HG02588 (cell line): ENCODE results near the gene SLC2A11.
A peak's percentile ranks its signal among the peaks of the same experiment; 100 is the strongest.

Source experiments
- ATAC-seq: cut with Tn5 transposase; IDR thresholded peaks from one replicate; pipeline ENCODE4 v1.9.1; 2021; ENCODE audit warnings: mild to moderate bottlenecking, moderate library complexity; ENCODE audit not compliant: unreplicated experiment

The SLC2A11 gene

GRCh38 chr22:23857606-23858483 is at the start of gene SLC2A11:
TSS of gene SLC2A11 (plus strand) at chr22:23857875. CDS start at chr22:23858000, 125 bp downstream.
- peak; percentile 92 for ATAC-seq

- ATAC-seq, result no peak
Observed at GRCh38 chr22:23812378-23812777, 45.3 kb upstream of the SLC2A11 start.

GRCh38 chr22:23815541-23816155 is 42.0 kb upstream of the SLC2A11 start:
- ATAC-seq, result no peak

GRCh38 chr22:23816156-23816976 is 41.3 kb upstream of the SLC2A11 start:
- ATAC-seq, result no peak

GRCh38 chr22:23817146-23817545 is 40.5 kb upstream of the SLC2A11 start:
- ATAC-seq, result no peak

- no peak for ATAC-seq
Observed at GRCh38 chr22:23818541-23818940, 39.1 kb upstream of the SLC2A11 start.

GRCh38 chr22:23820748-23821211 is 36.9 kb upstream of the SLC2A11 start:
- ATAC-seq, result no peak

- no peak for ATAC-seq
Observed at GRCh38 chr22:23822101-23822671, 35.5 kb upstream of the SLC2A11 start.

- ATAC-seq, result no peak
Observed at GRCh38 chr22:23823331-23823791, 34.3 kb upstream of the SLC2A11 start.

- no peak for ATAC-seq
Observed at GRCh38 chr22:23824476-23825245, 33.0 kb upstream of the SLC2A11 start.

GRCh38 chr22:23825246-23825905 is 32.3 kb upstream of the SLC2A11 start:
- no peak for ATAC-seq

- no peak for ATAC-seq
Observed at GRCh38 chr22:23826510-23827350, 30.9 kb upstream of the SLC2A11 start.

GRCh38 chr22:23827351-23827995 is 30.2 kb upstream of the SLC2A11 start:
- ATAC-seq, result no peak

GRCh38 chr22:23828800-23829680 is 28.6 kb upstream of the SLC2A11 start:
- no peak for ATAC-seq

- no peak for ATAC-seq
Observed at GRCh38 chr22:23829845-23830372, 27.8 kb upstream of the SLC2A11 start.

GRCh38 chr22:23831261-23831660 is 26.4 kb upstream of the SLC2A11 start:
- ATAC-seq, result no peak

- ATAC-seq, result no peak
Observed at GRCh38 chr22:23831781-23832180, 25.9 kb upstream of the SLC2A11 start.
